K562 (cell line): ENCODE data around the gene CEP250. TPM values are rescaled to one million over a fixed set of nuclear protein-coding genes. Genes with fewer than 3 reads are reported as not detected.

Source experiments
- EGR1 ChIP-seq: fragments of 450-650 bp; conservative IDR thresholded peaks from 2 replicates; pipeline ENCODE4 v1.6.1; 2017; ENCODE audit warnings: mild to moderate bottlenecking
- KDM2B ChIP-seq: fragments of 250-450 bp; sonication (Bioruptor Pico); IDR thresholded peaks from 2 replicates; pipeline ENCODE4 v1.8.0; 2021; ENCODE audit warnings: mild to moderate bottlenecking, moderate library complexity
- NBN ChIP-seq: fragments of 450-650 bp; IDR thresholded peaks from 2 replicates; pipeline ENCODE4 v1.6.1; 2016; ENCODE audit warnings: low read depth, mild to moderate bottlenecking
- NONO ChIP-seq, 2 experiments: fragments of 200-400 bp in 1 of 2; fragments of 450-650 bp in 1 of 2; formaldehyde crosslinking in 1 of 2; IDR thresholded peaks; 2 replicates each; pipeline ENCODE4 v1.6.1; 2017; ENCODE audit warnings: low read depth in 2 of 2, mild to moderate bottlenecking in 2 of 2, moderate library complexity in 2 of 2, low read length in 1 of 2
- NR1H2 ChIP-seq: sonication (generic); formaldehyde crosslinking; IDR thresholded peaks from 2 replicates; pipeline ENCODE4 v1.4.0; 2020; ENCODE audit warnings: mild to moderate bottlenecking, missing genetic modification reagents
- NRF1 ChIP-seq, 2 experiments: fragments of 450-650 bp; IDR thresholded peaks in 1 of 2; conservative IDR thresholded peaks in 1 of 2; 2 replicates each; pipeline ENCODE4 v1.6.1; 2014; ENCODE audit warnings: mild to moderate bottlenecking in 2 of 2
- RBM17 ChIP-seq: fragments of 200-400 bp; formaldehyde crosslinking; IDR thresholded peaks from 2 replicates; pipeline ENCODE4 v1.6.1; 2017; ENCODE audit warnings: low read depth, mild to moderate bottlenecking, low read length, borderline replicate concordance
- RNF2 ChIP-seq: sonication (generic); IDR thresholded peaks from 2 replicates; pipeline ENCODE4 v1.6.1; 2016
- TAF1 ChIP-seq: IDR thresholded peaks from 2 replicates; pipeline ENCODE4 v1.6.1; 2011; ENCODE audit warnings: mild to moderate bottlenecking, low read length, moderate library complexity; ENCODE audit not compliant: insufficient read depth, control insufficient read depth, severe bottlenecking; ENCODE audit errors: extremely low read depth
- U2AF2 ChIP-seq: fragments of 200-400 bp; formaldehyde crosslinking; optimal IDR thresholded peaks from 2 replicates; pipeline ENCODE3; 2017; ENCODE audit warnings: low read depth, mild to moderate bottlenecking, low read length
- ZNF431 ChIP-seq: sonication (generic); formaldehyde crosslinking; IDR thresholded peaks from 2 replicates; pipeline ENCODE4 v1.8.0; 2022; ENCODE audit warnings: mild to moderate bottlenecking, missing genetic modification reagents
- ZNF668 ChIP-seq: fragments of 250-450 bp; sonication (Bioruptor Pico); IDR thresholded peaks from 2 replicates; pipeline ENCODE4 v1.8.0; 2022; ENCODE audit warnings: mild to moderate bottlenecking, inconsistent platforms
- polyA plus RNA-seq, 8 experiments: library from polyadenylated mRNA; depleted of rRNA in 4 of 8; stranded (reverse) in 5 of 8; unstranded in 3 of 8; fragments of >200 nt; fragmentation: Nextera tagmentation in 2 of 8; fragmentation: Illumina TruSeq in 1 of 8; extraction: Ambion mirVana in 2 of 8; extraction: Trizol in 1 of 8; gene quantifications; 2 replicates each; pipeline versions ENCODE4 v1.2.1 to v1.2.3, GENCODE V29; 2011 to 2014; ENCODE audit warnings: inconsistent platforms in 1 of 8, missing spikeins in 1 of 8
- total RNA-seq, 7 experiments: library from RNA; depleted of rRNA in 6 of 7; stranded (reverse); fragments of >200 nt in 6 of 7; fragmentation: Illumina TruSeq in 2 of 7; extraction: Trizol in 2 of 7; gene quantifications; 2 replicates each; pipeline versions ENCODE4 v1.2.1 to v1.2.3, GENCODE V29; 2011 to 2021; ENCODE audit warnings: low replicate concordance in 1 of 7
- TF ChIP-seq, protein P1 (sequence below): fragments of 250-450 bp; sonication (Bioruptor Pico); IDR thresholded peaks from 2 replicates; pipeline ENCODE4 v1.8.0; 2021; ENCODE audit warnings: mild to moderate bottlenecking, moderate library complexity
- TF ChIP-seq, protein P2 (sequence below): sonication (generic); formaldehyde crosslinking; IDR thresholded peaks from 2 replicates; pipeline ENCODE4 v1.8.0; 2023; ENCODE audit warnings: missing genetic modification reagents, mild to moderate bottlenecking, borderline replicate concordance
- TF ChIP-seq, protein P3 (sequence below): sonication (generic); formaldehyde crosslinking; IDR thresholded peaks from 2 replicates; pipeline ENCODE4 v1.8.0; 2022; ENCODE audit warnings: mild to moderate bottlenecking, missing genetic modification reagents
- TF ChIP-seq, protein P4 (sequence below): fragments of 450-650 bp; formaldehyde crosslinking; IDR thresholded peaks from 2 replicates; pipeline ENCODE4 v1.4.0; 2020; ENCODE audit warnings: mild to moderate bottlenecking, moderate library complexity
- TF ChIP-seq, protein P5 (sequence below): fragments of 250-450 bp; sonication (Bioruptor Pico); IDR thresholded peaks from 2 replicates; pipeline ENCODE4 v1.5.1; 2021; ENCODE audit warnings: mild to moderate bottlenecking

Gene CEP250
- total and polyA plus RNA-seq, 9 of the 15 experiments (the other 6 are each of a cell fraction or from before 2014, with no cell fraction given), result 2.5 to 41.9 (median 20.5) TPM

DNA sequence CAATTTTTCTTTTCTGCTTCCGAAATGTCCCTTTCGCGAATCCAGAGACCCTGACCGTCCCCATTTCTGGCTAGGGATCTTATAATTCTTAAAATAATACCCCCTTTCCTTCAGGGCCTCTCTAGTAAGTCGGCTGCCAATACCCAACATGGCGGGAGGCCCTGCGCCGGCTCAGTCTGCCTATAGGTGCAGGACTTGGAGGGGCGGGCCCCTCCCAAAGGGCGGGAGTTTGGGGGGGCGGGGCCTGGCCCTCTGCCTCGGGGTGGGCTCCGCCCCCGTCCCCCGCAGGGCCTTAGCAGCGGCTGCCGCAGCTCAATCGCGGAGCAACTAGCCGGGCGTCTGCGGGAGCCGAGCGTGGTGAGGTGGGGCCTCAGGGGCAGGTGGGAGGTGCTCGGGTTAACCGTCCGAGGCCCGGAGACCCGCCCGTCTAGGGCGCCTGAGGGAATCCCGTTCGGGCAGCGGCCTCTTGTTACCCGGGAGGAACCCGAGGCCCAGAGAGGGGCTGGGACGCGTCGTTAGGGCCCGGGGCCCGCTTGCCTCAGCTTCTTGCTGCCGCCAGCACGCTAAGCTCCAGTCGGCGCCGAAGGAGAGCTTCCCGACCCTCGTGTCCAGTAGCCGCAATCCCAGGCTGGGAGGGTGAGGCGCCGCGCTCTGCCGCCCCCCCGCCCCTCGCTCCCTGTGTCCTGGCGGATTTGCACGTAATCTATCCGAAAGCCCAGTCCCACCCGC lies at the start of gene CEP250 (continued):
- TF ChIP-seq, protein P1, sequence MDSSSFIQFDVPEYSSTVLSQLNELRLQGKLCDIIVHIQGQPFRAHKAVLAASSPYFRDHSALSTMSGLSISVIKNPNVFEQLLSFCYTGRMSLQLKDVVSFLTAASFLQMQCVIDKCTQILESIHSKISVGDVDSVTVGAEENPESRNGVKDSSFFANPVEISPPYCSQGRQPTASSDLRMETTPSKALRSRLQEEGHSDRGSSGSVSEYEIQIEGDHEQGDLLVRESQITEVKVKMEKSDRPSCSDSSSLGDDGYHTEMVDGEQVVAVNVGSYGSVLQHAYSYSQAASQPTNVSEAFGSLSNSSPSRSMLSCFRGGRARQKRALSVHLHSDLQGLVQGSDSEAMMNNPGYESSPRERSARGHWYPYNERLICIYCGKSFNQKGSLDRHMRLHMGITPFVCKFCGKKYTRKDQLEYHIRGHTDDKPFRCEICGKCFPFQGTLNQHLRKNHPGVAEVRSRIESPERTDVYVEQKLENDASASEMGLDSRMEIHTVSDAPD, result no peak
- TF ChIP-seq, protein P2, sequence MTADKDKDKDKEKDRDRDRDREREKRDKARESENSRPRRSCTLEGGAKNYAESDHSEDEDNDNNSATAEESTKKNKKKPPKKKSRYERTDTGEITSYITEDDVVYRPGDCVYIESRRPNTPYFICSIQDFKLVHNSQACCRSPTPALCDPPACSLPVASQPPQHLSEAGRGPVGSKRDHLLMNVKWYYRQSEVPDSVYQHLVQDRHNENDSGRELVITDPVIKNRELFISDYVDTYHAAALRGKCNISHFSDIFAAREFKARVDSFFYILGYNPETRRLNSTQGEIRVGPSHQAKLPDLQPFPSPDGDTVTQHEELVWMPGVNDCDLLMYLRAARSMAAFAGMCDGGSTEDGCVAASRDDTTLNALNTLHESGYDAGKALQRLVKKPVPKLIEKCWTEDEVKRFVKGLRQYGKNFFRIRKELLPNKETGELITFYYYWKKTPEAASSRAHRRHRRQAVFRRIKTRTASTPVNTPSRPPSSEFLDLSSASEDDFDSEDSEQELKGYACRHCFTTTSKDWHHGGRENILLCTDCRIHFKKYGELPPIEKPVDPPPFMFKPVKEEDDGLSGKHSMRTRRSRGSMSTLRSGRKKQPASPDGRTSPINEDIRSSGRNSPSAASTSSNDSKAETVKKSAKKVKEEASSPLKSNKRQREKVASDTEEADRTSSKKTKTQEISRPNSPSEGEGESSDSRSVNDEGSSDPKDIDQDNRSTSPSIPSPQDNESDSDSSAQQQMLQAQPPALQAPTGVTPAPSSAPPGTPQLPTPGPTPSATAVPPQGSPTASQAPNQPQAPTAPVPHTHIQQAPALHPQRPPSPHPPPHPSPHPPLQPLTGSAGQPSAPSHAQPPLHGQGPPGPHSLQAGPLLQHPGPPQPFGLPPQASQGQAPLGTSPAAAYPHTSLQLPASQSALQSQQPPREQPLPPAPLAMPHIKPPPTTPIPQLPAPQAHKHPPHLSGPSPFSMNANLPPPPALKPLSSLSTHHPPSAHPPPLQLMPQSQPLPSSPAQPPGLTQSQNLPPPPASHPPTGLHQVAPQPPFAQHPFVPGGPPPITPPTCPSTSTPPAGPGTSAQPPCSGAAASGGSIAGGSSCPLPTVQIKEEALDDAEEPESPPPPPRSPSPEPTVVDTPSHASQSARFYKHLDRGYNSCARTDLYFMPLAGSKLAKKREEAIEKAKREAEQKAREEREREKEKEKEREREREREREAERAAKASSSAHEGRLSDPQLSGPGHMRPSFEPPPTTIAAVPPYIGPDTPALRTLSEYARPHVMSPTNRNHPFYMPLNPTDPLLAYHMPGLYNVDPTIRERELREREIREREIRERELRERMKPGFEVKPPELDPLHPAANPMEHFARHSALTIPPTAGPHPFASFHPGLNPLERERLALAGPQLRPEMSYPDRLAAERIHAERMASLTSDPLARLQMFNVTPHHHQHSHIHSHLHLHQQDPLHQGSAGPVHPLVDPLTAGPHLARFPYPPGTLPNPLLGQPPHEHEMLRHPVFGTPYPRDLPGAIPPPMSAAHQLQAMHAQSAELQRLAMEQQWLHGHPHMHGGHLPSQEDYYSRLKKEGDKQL, result no peak
- no peak for TF ChIP-seq NR1H2 (CRISPR knock-in tag)
- peak; percentile 74 for TF ChIP-seq ZNF431 (CRISPR knock-in tag)
- TF ChIP-seq KDM2B (CRISPR knock-in tag), result peak; percentile 64; the same call in 1 of the 2 replicates
- TF ChIP-seq NRF1 (conservative IDR thresholded peaks at IDR 0.05 in 1 of 2, IDR thresholded peaks at IDR 0.05 in 1 of 2), result no peak
- peak; percentile 82 for TF ChIP-seq TAF1
- no peak for TF ChIP-seq RBM17
- TF ChIP-seq EGR1, result peak; percentile 81
- no peak for TF ChIP-seq NBN
- TF ChIP-seq, protein P3, sequence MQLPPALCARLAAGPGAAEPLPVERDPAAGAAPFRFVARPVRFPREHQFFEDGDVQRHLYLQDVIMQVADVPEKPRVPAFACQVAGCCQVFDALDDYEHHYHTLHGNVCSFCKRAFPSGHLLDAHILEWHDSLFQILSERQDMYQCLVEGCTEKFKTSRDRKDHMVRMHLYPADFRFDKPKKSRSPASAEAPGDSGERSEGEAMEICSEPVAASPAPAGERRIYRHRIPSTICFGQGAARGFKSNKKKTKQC (CRISPR knock-in tag), result peak; percentile 15; the same call in 1 of the 2 replicates
- TF ChIP-seq, protein P4, sequence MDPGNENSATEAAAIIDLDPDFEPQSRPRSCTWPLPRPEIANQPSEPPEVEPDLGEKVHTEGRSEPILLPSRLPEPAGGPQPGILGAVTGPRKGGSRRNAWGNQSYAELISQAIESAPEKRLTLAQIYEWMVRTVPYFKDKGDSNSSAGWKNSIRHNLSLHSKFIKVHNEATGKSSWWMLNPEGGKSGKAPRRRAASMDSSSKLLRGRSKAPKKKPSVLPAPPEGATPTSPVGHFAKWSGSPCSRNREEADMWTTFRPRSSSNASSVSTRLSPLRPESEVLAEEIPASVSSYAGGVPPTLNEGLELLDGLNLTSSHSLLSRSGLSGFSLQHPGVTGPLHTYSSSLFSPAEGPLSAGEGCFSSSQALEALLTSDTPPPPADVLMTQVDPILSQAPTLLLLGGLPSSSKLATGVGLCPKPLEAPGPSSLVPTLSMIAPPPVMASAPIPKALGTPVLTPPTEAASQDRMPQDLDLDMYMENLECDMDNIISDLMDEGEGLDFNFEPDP (CRISPR knock-in tag), result no peak
- no peak for TF ChIP-seq ZNF668 (CRISPR knock-in tag)
- peak; percentile 43 for TF ChIP-seq RNF2
- TF ChIP-seq, protein P5, sequence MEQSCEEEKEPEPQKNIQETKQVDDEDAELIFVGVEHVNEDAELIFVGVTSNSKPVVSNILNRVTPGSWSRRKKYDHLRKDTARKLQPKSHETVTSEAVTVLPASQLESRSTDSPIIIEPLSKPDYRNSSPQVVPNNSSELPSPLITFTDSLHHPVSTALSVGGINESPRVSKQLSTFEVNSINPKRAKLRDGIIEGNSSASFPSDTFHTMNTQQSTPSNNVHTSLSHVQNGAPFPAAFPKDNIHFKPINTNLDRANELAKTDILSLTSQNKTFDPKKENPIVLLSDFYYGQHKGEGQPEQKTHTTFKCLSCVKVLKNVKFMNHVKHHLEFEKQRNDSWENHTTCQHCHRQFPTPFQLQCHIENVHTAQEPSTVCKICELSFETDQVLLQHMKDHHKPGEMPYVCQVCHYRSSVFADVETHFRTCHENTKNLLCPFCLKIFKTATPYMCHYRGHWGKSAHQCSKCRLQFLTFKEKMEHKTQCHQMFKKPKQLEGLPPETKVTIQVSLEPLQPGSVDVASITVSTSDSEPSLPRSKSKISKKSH (CRISPR knock-in tag), result no peak
- no peak for TF ChIP-seq U2AF2
- TF ChIP-seq NONO (IDR thresholded peaks at IDR 0.05; ENCODE audit: low read depth in 2 of 2, low read length in 1 of 2), result peak in 1 of 2 experiments; percentile 38; a peak in 1 of 4 replicates
